NCI-H1930 (cell line): ENCODE results near the gene MAP3K13.
A peak's percentile ranks its signal among the peaks of the same experiment; 100 is the strongest.
"Not testable (repeated sequence)": the region's sequence is repeated elsewhere in the genome, so short reads cannot be mapped to it uniquely, and the experiment has no call there.

Source experiments
- DNase-seq, 2 experiments: peaks; one replicate each; lab custom pipeline; 2025; lab: John Stamatoyannopoulos, UW

The MAP3K13 gene

DNA sequence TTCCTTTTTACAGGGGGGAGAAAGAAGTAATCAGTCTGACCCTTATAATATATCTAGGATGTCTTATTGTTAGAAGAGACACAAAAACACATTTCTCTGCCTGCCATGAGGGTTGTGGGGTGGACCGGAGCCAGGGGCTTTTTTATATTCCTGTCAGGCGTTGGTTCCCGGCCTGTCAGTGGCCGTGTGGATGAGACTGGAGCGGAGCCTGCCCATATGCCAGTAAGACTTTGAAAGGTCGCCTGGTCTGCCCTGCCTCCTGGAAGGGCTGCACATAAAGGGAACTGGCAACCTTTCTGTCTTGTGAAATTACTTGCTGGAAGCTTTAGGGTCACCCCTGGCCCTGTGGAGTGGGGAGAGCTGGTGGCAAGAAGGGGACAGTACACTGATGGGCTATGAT, 34.7 kb downstream of the MAP3K13 start:
- peak; percentile 17 for DNase-seq

DNA sequence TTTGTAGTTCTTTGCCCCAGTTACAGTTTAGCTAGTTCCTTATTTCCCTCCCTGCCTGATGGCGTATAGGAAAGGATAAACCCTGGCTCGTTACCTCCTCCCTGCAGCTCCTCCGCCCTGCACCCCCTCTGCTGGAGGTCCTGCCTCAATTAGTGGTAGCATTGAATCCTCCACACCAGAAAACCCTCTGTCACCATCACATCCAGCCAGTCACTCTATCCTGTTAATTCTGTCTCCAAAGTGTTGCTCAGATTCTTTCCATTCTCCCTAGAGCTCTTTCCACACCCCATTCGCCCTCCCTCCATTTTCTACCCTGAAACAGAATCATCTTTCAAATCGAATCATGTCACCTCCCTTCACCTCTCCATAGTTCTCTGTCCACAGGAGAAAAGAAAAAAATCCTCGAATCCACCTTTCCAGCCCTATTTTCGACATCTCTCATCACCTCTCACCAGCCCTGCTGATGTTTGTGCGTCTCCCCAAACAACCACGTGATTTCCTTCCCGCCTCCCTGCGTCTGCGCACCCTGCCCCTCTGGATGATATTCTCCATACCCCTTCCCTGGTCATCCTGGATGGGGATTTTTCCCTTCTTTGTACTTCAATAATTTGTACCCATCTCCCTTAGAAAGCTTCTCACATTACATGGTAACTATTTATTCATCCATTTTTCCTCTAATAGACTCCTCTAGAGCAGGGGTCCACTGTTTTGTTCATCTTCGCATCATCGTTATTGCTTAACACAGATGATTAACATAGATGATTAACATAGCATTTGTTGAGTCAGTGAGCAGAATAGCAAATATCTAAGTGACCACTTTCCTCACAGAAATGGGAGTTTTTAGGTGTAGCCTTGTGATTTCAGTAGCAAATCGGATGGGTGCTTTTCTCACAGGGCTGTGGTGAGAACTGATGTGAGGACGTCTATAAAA, 37.1 kb downstream of the MAP3K13 start:
- DNase-seq: peak; percentile 51 to 72

DNA sequence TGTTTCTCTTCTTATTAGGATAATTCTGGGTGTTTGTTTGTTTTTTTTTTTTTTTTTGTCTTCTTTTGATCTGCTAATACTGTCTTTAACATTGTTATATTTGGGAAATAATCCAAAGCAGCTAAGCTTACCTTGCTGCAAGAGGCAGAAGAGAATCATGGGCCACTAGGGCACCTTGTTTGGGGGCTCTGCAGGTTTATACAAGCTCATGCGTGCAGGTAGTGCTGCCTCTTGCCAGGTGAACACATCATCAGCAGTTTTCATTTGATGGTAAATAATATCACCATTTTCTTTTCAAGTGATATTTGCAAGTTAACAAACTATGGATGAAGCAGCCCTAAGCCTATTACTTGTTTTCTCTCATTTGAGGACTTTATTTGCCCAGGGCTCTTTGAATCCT, 37.9 kb downstream of the MAP3K13 start:
- DNase-seq: no peak

DNA sequence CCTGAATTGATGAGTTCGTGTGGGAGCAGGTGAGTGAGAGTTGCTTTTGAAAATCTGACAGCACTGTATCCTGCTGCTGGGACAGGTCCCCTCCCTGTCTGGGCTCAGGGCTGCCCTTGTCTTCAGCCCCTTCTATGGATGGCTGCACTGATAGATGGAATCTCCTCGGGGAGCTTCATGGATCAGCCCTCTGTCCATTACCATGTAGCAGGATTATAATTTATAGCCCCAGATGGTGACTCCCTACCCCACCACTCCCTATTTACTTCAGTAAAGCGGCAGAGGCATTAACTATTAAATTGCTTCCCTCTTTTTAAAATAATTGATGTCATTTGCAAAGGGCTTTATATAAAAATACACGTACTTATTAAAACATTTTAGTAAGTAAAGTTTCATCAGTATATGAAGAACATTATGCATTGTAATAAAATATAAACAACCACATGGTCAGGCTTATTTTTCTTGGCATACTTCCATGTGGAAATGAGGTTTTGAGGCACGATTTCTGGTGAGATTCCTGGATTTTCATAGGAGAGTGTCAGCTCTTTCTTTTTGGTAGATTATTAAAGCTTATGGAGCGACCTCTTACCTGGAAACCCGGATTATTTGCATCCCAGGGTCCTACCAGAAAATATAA, 38.5 kb downstream of the MAP3K13 start:
- peak; percentile 59 to 89 for DNase-seq

DNA sequence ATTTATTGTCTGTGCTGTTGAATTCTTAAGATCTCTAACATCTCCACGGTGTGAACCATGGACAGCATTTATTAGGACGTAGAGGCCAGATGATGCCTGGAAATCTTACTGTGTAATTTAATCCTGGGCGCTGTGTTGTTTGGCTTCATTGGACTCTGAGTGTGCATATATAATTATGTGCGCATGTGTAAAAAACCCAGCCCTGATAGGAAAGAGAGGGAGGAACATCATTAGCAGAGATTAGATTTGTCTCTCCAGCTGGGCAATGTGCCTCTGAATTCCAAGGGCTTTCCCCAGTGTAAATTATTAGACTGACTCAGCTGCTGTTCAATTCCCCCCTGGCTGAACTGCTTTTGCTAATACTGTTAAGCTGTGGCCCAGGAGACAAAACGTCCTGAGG, 39.6 kb downstream of the MAP3K13 start:
- DNase-seq: peak; percentile 79 to 87

DNA sequence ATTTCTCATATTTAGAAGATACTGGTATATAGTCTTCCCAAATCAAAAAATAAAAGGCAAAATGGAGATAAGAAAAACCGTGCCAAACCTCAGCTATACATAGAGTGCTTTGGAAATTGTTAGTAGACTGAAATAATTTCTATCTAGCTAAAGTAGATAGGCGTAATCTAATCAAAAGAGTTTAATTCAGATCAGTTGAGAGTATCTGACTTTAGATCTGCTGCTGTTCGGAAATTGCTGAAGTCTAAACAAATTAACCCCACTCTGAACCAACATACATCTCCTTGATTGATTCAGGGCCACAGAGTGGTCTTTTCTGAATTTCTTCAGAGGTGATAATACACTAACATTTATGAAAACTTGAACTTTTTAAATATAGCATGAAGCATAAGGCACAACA, 40.1 kb downstream of the MAP3K13 start:
- DNase-seq: no peak

DNA sequence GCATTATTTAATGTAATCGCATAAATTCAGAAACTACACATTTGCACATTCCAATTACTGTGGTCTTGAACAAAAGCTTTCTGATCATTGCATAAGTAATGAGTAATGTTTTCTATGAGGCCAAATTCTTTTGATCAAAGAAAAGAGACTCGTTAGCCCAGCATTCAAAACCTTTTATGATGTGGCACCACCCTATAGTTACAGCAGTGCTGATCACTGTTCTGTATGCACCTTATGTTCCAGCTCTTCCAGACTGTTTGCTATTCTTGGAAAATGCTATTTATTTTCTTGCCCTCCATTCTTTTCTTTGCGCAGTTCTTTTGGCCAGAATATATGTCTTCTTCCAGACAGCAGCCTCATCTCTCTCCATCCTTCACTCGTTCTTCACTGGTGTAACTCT, 42.3 kb downstream of the MAP3K13 start:
- DNase-seq: no peak

DNA sequence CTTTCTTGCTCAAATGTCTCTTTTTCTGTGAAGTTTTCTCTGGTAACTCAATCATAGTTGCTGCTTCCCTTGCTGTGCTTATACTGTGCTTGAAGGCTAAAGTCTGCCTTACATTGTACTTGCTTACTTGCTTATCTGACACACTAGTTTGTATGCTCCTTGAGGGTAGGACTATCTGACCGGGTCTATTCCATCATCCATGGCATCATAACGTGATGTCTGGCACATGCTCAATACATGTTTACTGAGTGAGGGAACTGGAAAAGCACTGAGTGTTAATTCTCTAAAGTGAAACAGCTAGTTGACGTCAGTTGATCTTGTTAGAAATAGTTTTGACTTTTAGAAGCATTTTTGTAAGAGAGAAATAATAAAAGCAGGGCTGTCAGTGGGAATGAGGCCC, 42.7 kb downstream of the MAP3K13 start:
- no peak for DNase-seq

DNA sequence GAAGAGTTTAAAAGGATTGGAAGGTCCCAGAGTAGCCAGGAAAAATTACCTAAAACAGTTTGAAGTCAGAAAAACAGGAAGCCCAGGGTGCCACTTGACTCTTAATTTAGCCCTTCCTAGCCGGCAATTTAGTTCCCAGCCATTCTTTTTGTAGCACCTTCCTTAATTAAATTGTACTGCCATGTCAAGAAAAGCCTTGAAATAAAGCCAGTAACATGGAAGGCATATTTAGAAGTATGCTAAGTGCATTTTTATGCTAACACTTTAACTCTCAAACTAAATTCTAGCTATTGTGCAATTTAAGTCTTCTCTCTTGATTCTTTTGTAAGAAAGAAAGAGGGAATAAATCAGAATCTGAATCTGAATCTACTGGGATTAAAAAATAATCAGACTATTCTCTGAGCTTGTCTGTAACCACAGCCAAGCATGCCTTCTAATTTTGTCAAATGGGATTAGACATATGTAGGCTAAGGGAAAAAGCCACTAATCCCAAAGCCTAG, 43.2 kb downstream of the MAP3K13 start:
- no peak for DNase-seq

DNA sequence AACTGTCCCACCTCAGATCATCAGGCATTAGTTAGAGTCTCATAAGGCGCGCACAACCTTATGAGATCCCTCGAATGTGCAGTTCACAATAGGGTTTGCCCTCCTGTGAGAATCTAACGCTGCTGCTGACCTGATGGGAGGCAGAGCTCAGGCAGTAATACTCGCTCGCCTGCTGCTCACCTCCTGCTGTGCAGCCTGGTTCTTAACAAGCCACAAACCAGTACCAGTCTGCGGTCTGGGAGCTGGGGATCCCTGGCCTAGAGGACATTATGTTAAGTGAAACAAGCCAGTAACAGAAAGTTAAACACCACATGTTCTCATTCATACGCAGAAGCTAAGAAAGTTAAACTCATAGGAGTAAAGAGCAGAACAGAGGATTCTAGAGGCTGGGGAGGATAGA, 47.0 kb downstream of the MAP3K13 start:
- no peak for DNase-seq

DNA sequence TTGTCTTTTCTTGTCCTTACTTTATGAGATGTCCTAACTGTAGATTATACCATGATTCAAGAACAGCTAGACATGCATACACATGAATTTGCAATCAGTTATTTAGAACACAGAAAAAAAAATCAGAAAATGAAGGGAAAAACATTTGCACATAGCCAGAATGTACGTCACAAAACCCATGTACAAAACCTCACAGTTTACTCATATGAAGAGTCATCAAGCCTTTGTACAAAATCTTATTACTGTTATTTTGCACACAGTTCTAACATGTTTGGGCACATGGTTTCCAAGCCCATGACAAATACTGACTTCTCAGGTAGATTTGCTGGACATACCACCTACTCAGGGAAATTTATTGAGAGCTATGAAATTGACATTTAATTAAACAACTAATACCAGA, 48.2 kb downstream of the MAP3K13 start:
- no peak for DNase-seq

DNA sequence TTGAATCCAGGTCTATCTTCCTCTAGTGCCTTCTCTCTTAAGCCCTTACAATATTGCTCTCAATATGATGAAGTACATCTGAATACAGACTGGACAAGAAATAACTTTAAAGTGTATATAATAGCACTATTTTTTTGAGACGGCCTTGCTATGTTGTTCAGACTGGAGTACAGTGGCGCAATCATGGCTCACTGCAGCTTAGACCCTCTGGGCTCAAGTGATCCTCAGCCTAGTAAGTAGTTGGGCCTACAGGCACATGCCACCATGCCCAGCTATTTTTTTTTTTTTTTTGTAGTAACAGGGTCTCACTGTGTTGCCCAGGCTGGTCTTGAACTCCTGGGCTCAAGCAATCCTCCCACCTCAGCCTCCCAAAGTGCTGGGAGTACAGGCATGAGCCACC, 53.6 kb downstream of the MAP3K13 start:
- no peak for DNase-seq

DNA sequence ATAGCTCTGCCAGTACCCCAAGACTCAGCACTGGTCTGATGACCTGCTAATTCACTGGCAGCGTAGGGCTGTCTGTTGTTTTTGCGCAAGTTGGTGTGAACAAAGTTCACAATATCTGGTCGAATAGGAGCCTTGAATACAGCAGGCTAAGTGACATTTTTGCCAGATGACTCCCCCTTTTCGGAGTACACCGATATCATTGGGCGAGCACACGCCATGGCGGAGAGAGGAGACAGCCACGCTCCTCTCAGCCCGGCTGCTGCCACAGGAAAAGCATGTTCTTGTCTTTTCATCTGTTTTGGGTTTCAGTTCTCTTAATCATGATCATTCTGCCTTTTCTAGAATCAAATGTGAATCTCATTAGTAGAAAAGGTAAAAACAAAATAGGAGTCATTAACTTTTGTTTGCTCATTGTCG, 55.6 kb downstream of the MAP3K13 start:
- DNase-seq: not testable (repeated sequence)

DNA sequence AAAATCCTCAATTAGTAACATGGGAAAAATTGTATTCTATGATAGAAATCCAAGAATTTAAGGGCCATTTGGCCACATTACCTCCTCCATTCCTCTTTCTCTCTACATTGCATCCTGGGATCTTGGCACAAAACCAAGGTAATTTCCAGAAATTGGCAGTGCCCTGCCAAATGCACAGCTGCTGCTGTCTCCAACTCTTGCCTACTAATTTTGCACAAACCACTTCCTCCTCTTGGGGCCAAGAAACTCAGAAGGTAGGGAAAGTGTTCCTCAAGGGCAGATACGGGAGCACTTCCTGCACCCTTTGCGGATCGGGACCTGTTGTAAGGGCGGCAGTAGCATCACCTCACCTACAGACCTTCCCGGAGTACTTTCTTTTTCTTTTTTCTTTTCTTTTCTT, 57.8 kb downstream of the MAP3K13 start:
- no peak for DNase-seq

DNA sequence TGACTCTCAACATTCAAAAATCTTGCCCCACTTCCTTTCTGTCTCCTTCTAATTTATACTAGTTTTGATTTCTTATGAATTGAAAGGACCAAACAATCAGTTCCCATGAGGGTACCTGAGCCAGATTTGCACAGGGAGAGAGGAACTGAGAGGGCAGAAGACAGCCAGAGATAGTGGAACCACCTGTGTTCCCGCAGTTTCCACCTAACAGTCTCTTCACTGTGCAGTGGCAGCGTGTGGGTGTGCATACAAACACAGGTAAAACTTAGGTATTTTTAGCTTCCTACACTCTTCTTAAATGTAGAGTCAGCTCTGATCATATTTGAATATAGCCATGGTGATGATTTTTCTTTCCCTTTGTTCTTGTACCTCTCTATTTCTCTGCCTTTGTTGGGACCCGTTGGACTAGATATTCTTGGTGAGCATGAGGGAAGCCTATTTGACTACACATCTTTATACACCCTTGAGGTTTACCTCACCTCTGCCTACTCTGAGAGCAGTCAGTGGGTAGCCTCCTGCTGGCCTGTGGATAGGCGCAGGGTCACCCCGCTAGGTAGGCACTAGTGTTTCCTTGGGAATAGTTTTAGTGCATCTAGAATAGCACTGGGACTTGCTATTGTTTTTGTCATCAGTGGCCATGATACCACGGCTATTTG, 58.8 kb downstream of the MAP3K13 start:
- DNase-seq: no peak

DNA sequence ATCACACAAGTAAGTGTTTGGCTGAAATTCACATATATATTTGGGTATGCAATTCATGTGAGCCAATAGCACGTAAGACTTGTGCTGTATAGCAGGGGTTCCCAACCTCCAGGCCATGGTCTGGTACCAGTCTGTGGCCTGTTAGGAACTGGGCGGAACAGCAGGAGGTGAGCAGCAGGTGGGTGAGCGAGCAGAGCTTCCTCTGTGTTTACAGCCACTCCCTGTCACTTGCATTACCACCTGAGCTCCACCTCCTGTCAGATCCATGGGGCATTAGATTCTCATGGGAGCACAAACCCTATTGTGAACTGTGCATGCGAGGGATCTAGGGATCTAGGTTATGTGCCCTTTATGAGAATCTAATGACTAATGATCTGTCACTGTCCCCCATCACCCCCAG, 59.7 kb downstream of the MAP3K13 start:
- no peak for DNase-seq

DNA sequence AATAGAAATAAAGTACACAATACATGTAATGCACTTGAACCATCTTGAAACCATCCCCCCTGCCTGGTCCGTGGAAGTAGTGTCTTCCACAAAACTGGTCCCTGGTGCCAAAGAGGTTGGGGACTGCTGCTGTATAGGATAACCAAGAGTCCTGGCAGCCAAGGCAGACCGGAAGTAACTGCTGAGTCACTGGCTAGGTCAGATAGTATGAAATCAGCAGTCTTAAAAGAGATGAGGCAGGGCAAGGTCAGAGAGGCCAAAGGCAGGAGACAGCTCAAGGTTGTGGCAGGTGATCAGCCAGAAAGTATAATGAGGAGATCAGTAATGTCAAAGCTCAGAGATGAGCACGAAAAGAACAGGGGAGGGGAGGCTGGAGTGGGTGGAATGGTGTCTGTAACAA, 60.2 kb downstream of the MAP3K13 start:
- DNase-seq: no peak

DNA sequence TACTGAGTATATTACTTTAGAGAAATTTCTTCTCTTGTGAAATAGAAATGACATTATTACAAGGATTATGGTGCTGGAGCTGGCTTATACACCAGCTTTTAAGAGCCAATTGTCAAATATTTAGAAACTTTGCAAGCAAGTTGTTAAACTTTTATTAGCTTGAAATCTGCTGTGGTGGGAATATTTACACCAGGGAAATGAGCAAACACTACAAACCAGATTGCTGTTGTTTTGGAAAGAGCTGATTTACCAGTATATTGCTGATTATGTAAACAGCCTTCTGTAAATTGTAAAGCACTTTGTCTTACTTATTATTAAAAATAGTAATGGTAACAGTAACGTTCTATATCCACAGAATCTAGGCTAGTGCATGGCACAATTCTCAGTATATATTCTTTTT, 61.5 kb downstream of the MAP3K13 start:
- DNase-seq: no peak

DNA sequence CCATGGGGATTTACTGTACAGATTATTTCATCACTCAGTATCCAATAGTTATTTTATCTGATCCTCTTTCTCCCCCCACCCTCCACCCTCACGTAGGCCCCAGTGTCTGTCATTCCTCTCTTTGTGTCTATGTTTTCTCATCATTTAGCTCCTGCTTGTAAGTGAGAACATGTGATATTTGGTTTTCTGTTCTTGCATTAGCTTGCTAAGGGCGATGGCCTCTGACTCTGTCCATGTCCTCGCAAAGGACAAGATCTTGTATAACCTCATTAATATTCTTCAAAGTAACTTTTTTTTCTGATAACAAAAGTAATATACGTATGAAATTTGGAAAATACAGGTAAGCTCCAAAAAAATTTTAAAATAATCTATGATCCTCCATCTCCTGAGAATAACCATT, 67.4 kb downstream of the MAP3K13 start:
- DNase-seq: no peak

DNA sequence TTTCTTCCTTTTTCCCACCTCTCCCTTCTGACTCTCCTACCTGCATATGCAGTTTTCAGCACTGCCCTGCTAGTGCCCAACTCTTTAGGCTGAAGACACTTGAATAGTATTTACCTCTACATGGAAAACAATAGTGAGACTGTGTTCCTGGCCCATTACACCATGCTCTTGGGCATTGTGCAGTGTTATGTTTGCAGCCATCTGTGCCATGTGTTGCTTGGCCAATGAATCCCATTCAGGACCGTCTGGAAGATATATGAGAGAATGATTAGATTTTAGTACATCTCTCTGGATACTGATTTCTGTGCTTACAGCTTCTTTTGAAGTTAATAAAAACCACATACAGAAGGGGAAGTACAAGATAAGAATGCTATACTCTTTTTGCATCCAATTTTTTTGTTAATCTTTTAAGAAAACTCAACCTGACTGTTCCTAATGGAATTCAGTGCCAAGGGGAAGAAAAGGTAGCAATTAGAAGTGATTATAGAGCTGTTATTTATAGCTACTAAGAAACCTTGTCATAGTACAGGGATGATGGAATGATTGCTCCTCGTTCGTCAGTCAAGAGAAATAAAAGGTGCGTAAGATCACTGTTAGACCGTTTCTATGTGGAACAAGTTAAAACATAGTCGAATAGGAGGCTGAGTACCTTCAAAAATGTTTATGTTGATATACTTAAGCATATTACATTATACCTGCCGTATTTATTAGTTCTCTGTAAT, 77.0 kb downstream of the MAP3K13 start:
- no peak for DNase-seq

DNA sequence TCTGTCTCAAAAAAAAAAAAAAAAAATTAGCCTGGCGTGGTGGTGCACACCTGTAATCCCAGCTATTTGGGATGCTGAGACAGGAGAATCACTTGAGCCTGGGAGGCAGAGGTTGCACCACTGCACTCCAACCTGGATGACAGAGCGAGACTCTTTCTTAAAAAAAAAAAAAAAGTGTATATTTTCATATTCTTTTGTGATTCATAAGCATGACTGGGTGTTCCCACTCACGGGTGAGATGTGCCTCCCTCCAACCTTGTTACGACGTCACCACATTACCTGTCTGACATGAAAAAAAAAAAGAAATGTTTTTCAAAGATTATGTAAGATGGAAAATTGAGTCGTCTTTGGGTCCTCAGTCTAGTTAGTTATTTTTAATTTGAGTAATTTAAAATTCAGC, 79.1 kb downstream of the MAP3K13 start:
- no peak for DNase-seq

DNA sequence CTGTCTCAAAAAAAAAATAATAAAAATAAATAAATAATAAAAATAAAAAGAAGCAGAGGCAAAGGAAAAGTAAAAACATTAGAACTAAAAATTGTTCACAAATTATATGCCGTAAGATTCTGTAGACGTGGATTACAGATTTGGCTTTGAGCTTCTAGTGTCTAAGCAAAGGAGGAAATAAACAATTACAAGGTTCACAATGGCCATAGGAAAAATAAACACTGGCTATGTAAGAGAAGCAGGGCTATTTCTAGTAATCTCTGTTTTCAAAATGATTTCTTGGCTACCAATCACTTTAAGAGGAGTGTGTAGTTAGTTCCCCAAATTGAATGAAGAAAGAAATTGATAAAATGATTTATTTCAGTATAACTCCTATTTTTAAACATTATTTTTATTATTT, 81.4 kb downstream of the MAP3K13 start:
- DNase-seq: no peak
